Renal cortical epithelial cell (primary cell): ENCODE measurements around the gene RALA. TPM values are rescaled to one million over a fixed set of nuclear protein-coding genes. Genes with fewer than 3 reads are reported as not detected.

Experiments used
- DNase-seq: peaks from one replicate; pipeline ENCODE4 v3.0.0-alpha.2; 2011; ENCODE audit warnings: low read depth
- total RNA-seq: library from RNA; depleted of rRNA; stranded (reverse); fragments of >200 nt; gene quantifications from 2 replicates; pipeline ENCODE4 v1.2.3, GENCODE V29; 2014

RALA gene, protein sequence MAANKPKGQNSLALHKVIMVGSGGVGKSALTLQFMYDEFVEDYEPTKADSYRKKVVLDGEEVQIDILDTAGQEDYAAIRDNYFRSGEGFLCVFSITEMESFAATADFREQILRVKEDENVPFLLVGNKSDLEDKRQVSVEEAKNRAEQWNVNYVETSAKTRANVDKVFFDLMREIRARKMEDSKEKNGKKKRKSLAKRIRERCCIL
- total RNA-seq: 29.3 and 43.6 TPM in 2 replicates

DNA sequence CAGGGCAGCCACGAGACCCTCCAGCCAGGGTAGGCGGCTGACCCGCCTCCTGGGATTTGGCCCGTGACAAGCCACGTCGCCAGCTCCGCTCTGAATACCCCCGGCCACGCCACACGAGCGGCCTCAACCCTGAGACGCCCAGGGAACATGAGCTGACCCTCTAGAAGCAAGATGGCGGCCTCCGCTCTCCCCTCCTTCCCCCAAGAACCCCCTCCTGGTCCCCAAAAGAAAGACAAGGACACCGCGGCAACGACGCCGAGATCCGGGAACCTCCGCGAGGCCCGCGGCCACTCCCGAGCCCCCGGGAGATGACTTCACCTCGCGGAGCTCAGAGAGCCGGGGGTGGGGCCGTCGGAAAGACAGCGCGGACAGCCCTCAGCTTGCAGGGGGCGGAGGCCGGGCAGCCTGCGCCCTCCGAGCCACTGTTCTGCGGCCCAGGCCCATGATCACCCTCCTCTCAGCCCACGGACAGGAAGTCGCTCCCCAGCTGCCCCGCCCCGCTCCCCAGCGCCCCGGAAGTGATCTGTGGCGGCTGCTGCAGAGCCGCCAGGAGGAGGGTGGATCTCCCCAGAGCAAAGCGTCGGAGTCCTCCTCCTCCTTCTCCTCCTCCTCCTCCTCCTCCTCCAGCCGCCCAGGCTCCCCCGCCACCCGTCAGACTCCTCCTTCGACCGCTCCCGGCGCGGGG is at the start of gene RALA:
RALA (plus strand) TSS at position 526 of the 685 bp plus-strand sequence. CDS start 63,096 bp downstream, outside the sequence.
- peak; percentile 79 for DNase-seq

GRCh38 chr7:39574673-39575349 is 48.6 kb upstream of the RALA start:
- DNase-seq: no peak

DNA sequence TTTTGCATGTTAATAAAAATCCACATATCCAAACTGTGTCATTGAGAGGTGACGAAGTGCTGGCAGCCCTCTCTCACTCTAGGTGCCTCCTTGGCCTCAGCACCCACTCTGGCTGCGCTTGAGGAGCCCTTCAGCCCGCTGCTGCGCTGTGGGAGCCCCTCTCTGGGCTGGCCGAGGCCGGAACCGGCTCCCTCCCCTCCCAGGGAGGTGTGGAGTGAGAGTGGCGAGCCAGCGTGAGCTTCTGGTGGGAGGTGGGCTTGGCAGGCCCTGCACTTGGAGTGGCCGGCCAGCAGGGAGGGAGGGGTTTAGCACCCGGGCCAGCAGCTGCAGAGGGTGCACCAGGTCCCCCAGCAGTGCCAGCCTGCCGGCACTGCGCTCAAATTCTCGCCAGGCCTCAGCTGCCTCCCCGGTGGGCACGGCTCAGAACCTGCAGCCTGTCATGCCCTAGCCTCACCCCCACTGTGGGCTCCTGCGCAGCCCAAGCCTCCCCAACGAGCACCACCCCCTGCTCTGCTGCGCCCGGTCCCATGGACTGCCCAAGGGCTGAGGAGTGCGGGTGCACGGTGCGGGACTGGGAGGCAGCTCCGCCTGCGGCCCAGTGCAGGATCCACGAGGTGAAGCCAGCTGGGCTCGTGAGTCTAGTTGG is 46.0 kb upstream of the RALA start:
- DNase-seq: no peak

DNA sequence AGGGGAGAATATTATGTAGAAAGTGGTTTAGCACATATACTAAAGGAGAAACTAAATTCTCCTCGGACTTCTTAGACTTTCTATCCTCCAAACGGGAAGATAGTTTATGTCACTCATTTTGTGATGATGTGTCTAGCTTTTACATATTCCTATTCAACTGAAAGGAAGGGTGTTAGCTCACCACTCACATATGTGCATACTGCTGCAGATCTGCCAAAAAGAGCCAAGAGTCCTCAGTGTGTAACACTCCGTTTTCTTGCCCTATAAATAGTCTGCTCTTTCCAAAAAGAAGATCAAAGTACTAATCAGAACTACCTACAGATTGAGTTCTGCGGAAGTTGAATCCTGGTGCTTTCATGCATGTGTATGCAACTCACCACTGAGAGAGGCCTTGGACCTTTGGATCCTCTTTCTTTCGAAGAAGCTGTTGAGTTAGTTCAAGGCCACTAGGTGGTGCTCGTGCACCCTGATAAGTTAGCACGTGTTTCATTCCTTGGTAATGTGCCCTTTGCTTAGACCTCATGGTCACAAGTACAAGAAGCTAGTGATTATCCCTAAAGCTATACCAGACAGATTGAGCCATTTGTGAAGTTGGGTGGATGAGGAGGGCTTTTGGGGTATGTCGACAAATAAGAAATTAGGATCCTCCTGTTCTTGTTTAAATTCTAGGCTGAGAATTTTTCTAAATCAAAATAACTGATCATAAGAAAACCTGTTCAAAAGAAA is 43.1 kb upstream of the RALA start:
- peak; percentile 93 for DNase-seq

- DNase-seq: no peak
Measured at GRCh38 chr7:39582536-39582935, 40.8 kb upstream of the RALA start.

DNA sequence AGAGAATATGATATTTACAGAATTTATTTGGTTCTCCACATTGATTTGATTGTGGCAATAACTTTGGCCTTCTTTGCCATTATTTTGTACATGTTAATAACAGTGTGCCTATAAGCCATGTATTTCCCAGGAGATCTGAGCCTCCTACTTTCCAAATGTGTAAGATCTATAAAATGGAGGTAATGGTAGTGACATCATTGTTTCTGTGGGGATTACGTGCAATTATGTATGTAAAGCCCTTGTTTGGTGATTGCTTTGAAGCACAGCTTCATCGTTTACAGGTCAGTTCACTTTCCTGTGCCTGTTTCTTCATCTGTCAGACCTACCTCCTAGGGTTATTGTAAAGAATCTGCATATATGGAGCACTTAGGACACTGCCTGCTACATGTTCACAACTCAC is 39.8 kb upstream of the RALA start:
- no peak for DNase-seq

GRCh38 chr7:39587393-39587792 is 36.0 kb upstream of the RALA start:
- DNase-seq: peak; percentile 18

DNA sequence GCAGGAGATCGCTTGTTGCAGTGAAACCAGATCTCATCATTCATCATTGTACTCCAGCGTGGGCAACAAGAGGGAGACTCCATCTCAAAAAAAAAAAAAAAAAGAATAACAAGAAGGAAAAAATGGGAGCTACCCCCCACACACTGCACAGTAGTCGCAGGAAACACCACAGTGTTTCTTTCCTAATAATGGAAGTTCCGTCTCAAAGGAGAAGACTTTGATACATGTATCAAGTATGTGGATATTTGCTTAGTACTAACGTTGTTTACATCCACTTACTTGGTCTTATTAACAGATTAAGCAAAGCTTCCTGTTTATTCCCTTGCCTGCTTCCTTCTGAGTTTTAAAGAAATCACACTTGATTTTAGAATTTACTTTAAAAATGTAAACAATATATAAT is 35.0 kb upstream of the RALA start:
- DNase-seq: no peak

DNA sequence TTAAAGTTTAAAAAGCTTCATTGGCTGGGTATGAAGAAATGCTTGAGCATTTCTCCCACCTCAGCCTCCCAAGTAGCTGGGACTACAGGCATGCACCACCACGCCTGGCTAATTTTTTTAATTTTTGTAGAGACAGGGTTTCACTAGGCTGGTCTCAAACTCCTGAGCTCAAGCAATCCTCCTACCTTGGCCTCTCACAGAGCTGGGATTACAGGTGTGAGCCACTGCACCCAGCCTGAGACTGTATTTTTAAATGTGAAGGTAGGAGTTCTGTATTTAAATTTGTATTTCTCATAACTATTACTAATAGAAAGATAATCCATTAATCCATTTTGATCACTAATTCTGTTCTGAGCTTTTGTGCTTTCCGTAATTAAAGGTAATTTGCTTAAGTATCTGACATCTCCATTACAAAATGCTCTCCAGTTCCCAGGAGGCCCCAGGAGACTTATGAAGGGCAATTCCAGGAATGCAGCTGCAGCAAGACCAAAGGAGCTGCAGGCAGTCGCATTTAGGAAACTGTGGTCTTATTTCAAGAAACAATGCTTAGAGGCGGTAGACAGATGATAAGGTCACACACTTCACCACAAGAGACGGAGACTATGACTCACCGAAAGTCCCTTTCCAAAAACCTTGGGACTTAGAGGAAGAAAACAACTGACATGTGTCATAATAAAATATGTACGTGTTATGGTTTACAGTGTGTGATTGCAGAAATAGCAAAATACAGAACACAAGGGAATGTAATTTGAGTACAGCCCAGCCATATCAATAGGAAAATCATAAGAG is 33.9 kb upstream of the RALA start:
- DNase-seq: peak; percentile 95

DNA sequence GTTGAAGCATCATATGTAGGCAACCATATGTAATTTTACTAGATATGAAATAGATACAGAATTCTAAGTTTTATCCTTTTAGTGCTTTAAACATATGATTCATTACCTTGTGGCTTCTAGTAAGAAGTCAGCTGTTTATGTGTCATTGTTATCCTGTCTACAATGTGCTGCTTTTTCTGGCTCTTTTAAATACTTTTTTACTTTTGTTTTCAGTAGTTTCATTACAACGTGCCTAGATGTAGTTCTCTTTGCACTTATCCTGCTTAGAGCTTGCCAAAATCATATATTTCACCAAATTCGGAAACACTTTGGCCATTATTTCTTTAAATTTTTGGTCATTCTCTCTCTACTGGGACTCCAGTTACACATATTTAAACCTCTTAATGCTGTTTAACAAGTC is 30.8 kb upstream of the RALA start:
- peak; percentile 90 for DNase-seq

DNA sequence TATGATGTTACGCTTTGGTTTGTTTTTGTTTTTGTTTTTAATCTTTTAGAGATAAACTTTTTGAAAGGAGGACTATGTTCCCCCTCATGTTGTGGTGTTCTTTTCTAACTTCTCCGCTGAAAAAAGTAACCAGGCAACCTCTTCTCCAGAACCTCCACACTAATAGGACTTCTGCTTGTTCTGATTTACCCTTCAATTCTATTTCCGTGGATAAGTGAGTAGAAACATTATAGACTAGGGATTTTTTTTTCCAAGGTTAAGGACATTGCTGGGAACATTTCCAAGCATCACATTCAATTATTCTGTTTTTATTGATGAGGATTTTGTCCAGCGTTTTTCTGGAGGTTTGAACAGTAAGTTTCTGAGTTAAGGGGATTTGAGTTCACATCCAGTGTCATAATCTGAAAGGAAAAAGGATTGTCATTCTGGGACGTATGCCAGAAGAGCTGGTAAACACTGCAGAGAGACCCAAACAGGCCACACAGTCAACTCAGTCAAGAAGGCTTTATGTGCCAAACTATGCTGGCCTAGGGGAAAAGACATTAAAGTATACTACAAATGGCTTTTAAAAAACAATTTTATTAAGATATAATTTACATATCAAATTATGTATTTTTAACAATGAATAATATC is 28.3 kb upstream of the RALA start:
- DNase-seq: peak; percentile 45

- DNase-seq: no peak
Measured at GRCh38 chr7:39602351-39602750, 21.0 kb upstream of the RALA start.

GRCh38 chr7:39603924-39604323 is 19.4 kb upstream of the RALA start:
- no peak for DNase-seq

GRCh38 chr7:39605087-39605486 is 18.3 kb upstream of the RALA start:
- DNase-seq: peak; percentile 86

- no peak for DNase-seq
Measured at GRCh38 chr7:39606352-39606751, 17.0 kb upstream of the RALA start.

- DNase-seq: no peak
Measured at GRCh38 chr7:39606941-39607340, 16.4 kb upstream of the RALA start.

- DNase-seq: peak; percentile 42
Measured at GRCh38 chr7:39607865-39608264, 15.5 kb upstream of the RALA start.

- no peak for DNase-seq
Measured at GRCh38 chr7:39608278-39608677, 15.1 kb upstream of the RALA start.

DNA sequence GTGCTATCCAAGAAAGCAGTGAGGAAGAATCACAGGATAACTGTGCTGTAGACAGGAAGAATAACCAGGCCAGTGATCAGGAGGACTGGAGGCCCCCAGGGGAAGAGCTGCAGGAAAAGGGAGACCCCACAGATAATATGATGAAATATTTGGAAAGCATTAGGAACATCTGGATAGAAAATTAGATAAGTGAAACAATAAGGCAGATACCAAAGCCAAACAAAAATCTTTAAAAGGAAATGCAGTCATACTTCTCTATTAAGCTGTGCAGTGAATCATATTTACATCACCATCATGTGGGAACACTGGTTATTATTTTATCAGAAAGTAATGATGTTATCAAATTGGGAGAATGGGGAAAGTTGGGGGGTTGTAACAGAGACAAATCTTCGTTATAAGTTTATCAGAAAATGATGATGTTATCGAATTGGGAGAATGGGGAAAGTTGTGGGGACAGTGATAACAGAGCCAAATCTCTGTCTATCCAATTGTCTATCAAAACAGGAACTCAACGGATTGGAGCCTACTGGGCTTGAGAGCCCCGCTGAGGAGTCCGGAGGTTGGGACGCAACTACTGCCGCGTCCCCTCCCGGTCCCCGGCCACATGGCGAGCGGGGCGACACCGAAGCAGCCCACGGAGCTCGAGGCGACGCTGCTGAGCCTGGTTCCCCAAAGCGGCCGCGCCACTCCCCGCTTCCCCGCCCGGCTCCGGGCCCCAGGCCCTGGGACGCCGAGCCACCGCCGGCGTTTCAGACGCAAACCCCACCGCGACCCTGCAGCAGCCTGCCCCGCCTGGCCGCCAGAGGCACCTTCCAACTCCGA is 14.0 kb upstream of the RALA start:
- no peak for DNase-seq

GRCh38 chr7:39609935-39610263 is 13.5 kb upstream of the RALA start:
- no peak for DNase-seq
